CD4-positive, alpha-beta T cell treated with Interleukin-2 at 100 ng/mL for 4 hours (primary cell): Measurements from ENCODE around the gene KRTAP4-8.
"Not testable (repeated sequence)": the region's sequence is repeated elsewhere in the genome, so short reads cannot be mapped to it uniquely, and the experiment has no call there.

Experiments
- DNase-seq: peaks from one replicate; pipeline ENCODE4 v3.0.0-alpha.2; 2020; ENCODE audit warnings: low spot score

KRTAP4-8 gene

GRCh38 chr17:41108728-41109386, 10.9 kb upstream of the KRTAP4-8 start:
- not testable (repeated sequence) for DNase-seq

- DNase-seq = no peak
Measured at GRCh38 chr17:41107941-41108450, 10.1 kb upstream of the KRTAP4-8 start.

- DNase-seq = not testable (repeated sequence)
Measured at GRCh38 chr17:41105347-41105746, 7.4 kb upstream of the KRTAP4-8 start, which contains the start of gene KRTAP4-9. KRTAP4-9 (plus strand) TSS chr17:41105389; CDS start chr17:41105389, 0 bp downstream.

GRCh38 chr17:41104386-41105038, 6.6 kb upstream of the KRTAP4-8 start:
- not testable (repeated sequence) for DNase-seq

GRCh38 chr17:41103896-41104295, 6.0 kb upstream of the KRTAP4-8 start:
- DNase-seq = no peak

- no peak for DNase-seq
Measured at GRCh38 chr17:41101586-41102259, 3.8 kb upstream of the KRTAP4-8 start, which contains the start of gene KRTAP4-16. KRTAP4-16 (minus strand) TSS chr17:41102209; CDS start chr17:41102209, 0 bp downstream.

GRCh38 chr17:41099682-41100480, 1.9 kb upstream of the KRTAP4-8 start:
- DNase-seq = not testable (repeated sequence)

GRCh38 chr17:41098481-41098880, 539 bp upstream of the KRTAP4-8 start:
- DNase-seq = no peak

GRCh38 chr17:41096055-41096454, 1.9 kb downstream of the KRTAP4-8 start:
- no peak for DNase-seq

GRCh38 chr17:41088760-41089352, 9.1 kb downstream of the KRTAP4-8 start:
- DNase-seq = not testable (repeated sequence)

- not testable (repeated sequence) for DNase-seq
Measured at GRCh38 chr17:41084100-41084856, 13.7 kb downstream of the KRTAP4-8 start, which contains the start of gene KRTAP4-7. KRTAP4-7 (plus strand) TSS chr17:41084150; CDS start chr17:41084207, 57 bp downstream.

GRCh38 chr17:41083427-41083826, 14.5 kb downstream of the KRTAP4-8 start:
- DNase-seq = not testable (repeated sequence)

GRCh38 chr17:41082626-41083025, 15.3 kb downstream of the KRTAP4-8 start:
- DNase-seq = no peak

- no peak for DNase-seq
Measured at GRCh38 chr17:41076788-41077187, 21.2 kb downstream of the KRTAP4-8 start.

GRCh38 chr17:41073676-41074075, 24.3 kb downstream of the KRTAP4-8 start:
- no peak for DNase-seq

- DNase-seq = no peak
Measured at GRCh38 chr17:41071606-41072360, 26.2 kb downstream of the KRTAP4-8 start.

GRCh38 chr17:41069031-41069430, 28.9 kb downstream of the KRTAP4-8 start:
- DNase-seq = no peak

GRCh38 chr17:41067281-41067680, 30.7 kb downstream of the KRTAP4-8 start:
- DNase-seq = no peak

GRCh38 chr17:41065829-41066624, 31.9 kb downstream of the KRTAP4-8 start, which contains the start of gene KRTAP2-4:
KRTAP2-4 (minus strand) TSS chr17:41065879; CDS start chr17:41065845, 34 bp downstream.
- no peak for DNase-seq
